HCT116 (cell line): ENCODE results near the gene RIN1. TPM values are rescaled to one million over a fixed set of nuclear protein-coding genes. Genes with fewer than 3 reads are reported as not detected.

Experiments
- ATAC-seq: fragments of 200-7000 bp; cut with Tn5 transposase; 2 replicates; pipeline ENCODE4 v1.9.1; 2020; ENCODE audit warnings: mild to moderate bottlenecking, moderate library complexity
- BruUV-seq: library from RNA; stranded (reverse); fragments of 400-500 nt; replicated peaks from 2 replicates; lab custom pipeline; 2021; lab: Mats Ljungman, UMichigan
- CTCF ChIA-PET: fragments of 300-600 bp; sonication (Branson Sonifier 250); formaldehyde crosslinking; loops from one replicate; lab custom pipeline; 2021; ENCODE audit warnings: antibody characterized with exemption; lab: Charles Lee
- POLR2A ChIA-PET: fragments of 300-600, 350-600 bp; sonication (Branson Sonifier 250); formaldehyde crosslinking; loops from one replicate; lab custom pipeline; 2021; ENCODE audit warnings: antibody characterized with exemption; lab: Charles Lee
- RAD21 ChIA-PET, 2 experiments: fragments of 300-600 bp; sonication (Branson Sonifier 250); formaldehyde crosslinking; loops; one replicate each; lab custom pipeline; 2023; ENCODE audit warnings: low total read pairs in 2 of 2; ENCODE audit not compliant: uncharacterized antibody in 2 of 2, unreplicated experiment in 2 of 2, low non-redundant PET in 1 of 2; lab: Charles Lee
- DNase-seq: peaks from one replicate; pipeline ENCODE4 v3.0.0-alpha.2; 2010; ENCODE audit warnings: low read depth, low spot score
- H2AFZ ChIP-seq: fragments of 200-600 bp; shearing (Covaris generic), sonication (generic); 2 replicates; pipeline ENCODE4 v1.6.1; 2017; ENCODE audit warnings: low read depth, mixed run types, mixed read lengths, antibody characterized with exemption, low read length; ENCODE audit not compliant: poor library complexity, severe bottlenecking
- H3K27ac ChIP-seq: 2 replicates; pipeline ENCODE4 v1.5.1; 2012; ENCODE audit warnings: low read depth, low read length
- H3K27me3 ChIP-seq: fragments of 200-600 bp; sonication (generic); 2 replicates; pipeline ENCODE4 v1.6.1; 2016; ENCODE audit warnings: mixed run types, low read length, mixed read lengths; ENCODE audit not compliant: insufficient read depth
- H3K36me3 ChIP-seq, 2 experiments: fragments of 200-500 bp in 1 of 2; fragments of 200-600 bp in 1 of 2; sonication (Bioruptor generic) in 1 of 2; sonication (generic) in 1 of 2; 2 replicates each; pipeline versions ENCODE4 v1.5.1 to v1.6.1; 2014 to 2016; ENCODE audit warnings: low read length in 2 of 2, inconsistent platforms in 1 of 2, mixed read lengths in 1 of 2, mixed run types in 1 of 2; ENCODE audit not compliant: insufficient read depth in 2 of 2, control insufficient read depth in 1 of 2
- H3K4me1 ChIP-seq, 2 experiments: fragments of 200-600 bp in 1 of 2; sonication (generic) in 1 of 2; 2 replicates each; pipeline versions ENCODE4 v1.5.1 to v1.6.1; 2012 to 2017; ENCODE audit warnings: low read length in 2 of 2, inconsistent platforms in 1 of 2, mild to moderate bottlenecking in 1 of 2, mixed read lengths in 1 of 2, mixed run types in 1 of 2, moderate library complexity in 1 of 2; ENCODE audit not compliant: insufficient read depth in 2 of 2, control insufficient read depth in 1 of 2
- H3K4me2 ChIP-seq: fragments of 200-600 bp; sonication (generic); 2 replicates; pipeline ENCODE4 v1.6.1; 2017; ENCODE audit warnings: mixed run types, low read length, mixed read lengths
- H3K4me3 ChIP-seq, 2 experiments: fragments of 200-600 bp in 1 of 2; sonication (generic) in 1 of 2; replicated peaks in 1 of 2; 2 replicates each; pipeline ENCODE4 v1.5.1; 2011 to 2016; ENCODE audit warnings: low read length in 2 of 2, control low read depth in 1 of 2, low read depth in 1 of 2, mild to moderate bottlenecking in 1 of 2, mixed read lengths in 1 of 2, mixed run types in 1 of 2
- H3K79me2 ChIP-seq: fragments of 200-600 bp; sonication (generic); 2 replicates; pipeline ENCODE4 v1.6.1; 2017; ENCODE audit warnings: mild to moderate bottlenecking, mixed run types, low read length, moderate library complexity, mixed read lengths; ENCODE audit not compliant: insufficient read depth
- H3K9ac ChIP-seq: fragments of 200-600 bp; sonication (generic); 2 replicates; pipeline ENCODE4 v1.6.1; 2016; ENCODE audit warnings: low read length, mixed read lengths
- H3K9me2 ChIP-seq: fragments of 200-600 bp; sonication (generic), shearing (Covaris generic); 2 replicates; pipeline ENCODE4 v1.6.1; 2017; ENCODE audit warnings: mixed run types, mild to moderate bottlenecking, moderate library complexity; ENCODE audit not compliant: insufficient read depth
- H3K9me3 ChIP-seq, 2 experiments: fragments of 200-500 bp in 1 of 2; fragments of 200-600 bp in 1 of 2; sonication (Bioruptor generic) in 1 of 2; sonication (generic) in 1 of 2; 2 replicates each; pipeline ENCODE4 v1.6.1; 2014 to 2017; ENCODE audit warnings: low read length in 2 of 2, mixed read lengths in 2 of 2, inconsistent platforms in 1 of 2, low read depth in 1 of 2, mild to moderate bottlenecking in 1 of 2, mixed run types in 1 of 2, moderate library complexity in 1 of 2; ENCODE audit not compliant: control insufficient read depth in 1 of 2, insufficient read depth in 1 of 2
- H4K20me1 ChIP-seq: fragments of 200-600 bp; sonication (generic), shearing (Covaris generic); 2 replicates; pipeline ENCODE4 v1.6.1; 2017; ENCODE audit warnings: mixed run types, mild to moderate bottlenecking, moderate library complexity; ENCODE audit not compliant: insufficient read depth
- EZH2 ChIP-seq: fragments of 200-600 bp; sonication (generic); IDR thresholded peaks from 2 replicates; pipeline ENCODE4 v1.6.1; 2017; ENCODE audit warnings: antibody characterized with exemption, mixed run types
- POLR2AphosphoS5 ChIP-seq: IDR thresholded peaks from 2 replicates; pipeline ENCODE4 v1.6.1; 2011; ENCODE audit warnings: mild to moderate bottlenecking, low read depth, low read length, moderate library complexity
- SIN3A ChIP-seq: IDR thresholded peaks from 2 replicates; pipeline ENCODE4 v1.6.1; 2012; ENCODE audit warnings: low read depth
- SRF ChIP-seq: IDR thresholded peaks from 2 replicates; pipeline ENCODE4 v1.6.1; 2012; ENCODE audit warnings: low read depth
- YY1 ChIP-seq: IDR thresholded peaks from 2 replicates; pipeline ENCODE4 v1.6.1; 2011; ENCODE audit warnings: low read length, low read depth, moderate library complexity, mild to moderate bottlenecking; ENCODE audit not compliant: insufficient replicate concordance; ENCODE audit errors: extremely low read depth
- ZFX ChIP-seq: fragments of 450-650 bp; IDR thresholded peaks from 2 replicates; pipeline ENCODE4 v1.6.1; 2017
- ZNF274 ChIP-seq: fragments of 200-500 bp; sonication (Bioruptor generic); IDR thresholded peaks from 2 replicates; pipeline ENCODE4 v1.6.1; 2014; ENCODE audit warnings: mild to moderate bottlenecking, low read depth, low read length, inconsistent platforms
- intact Hi-C: fragments of 100-400 bp; cut with micrococcal nuclease; formaldehyde crosslinking; loops from 2 replicates; pipeline ENCODE4 v1.10.0; 2022
- total RNA-seq: library from RNA; stranded (reverse); gene quantifications from one replicate; pipeline ENCODE4 v1.2.1, GENCODE V29; 2021; ENCODE audit not compliant: unreplicated experiment
- TF ChIP-seq, protein P1 (sequence below), 3 experiments: fragments of 200-600 bp in 1 of 3; sonication (generic) in 1 of 3; IDR thresholded peaks in 2 of 3; conservative IDR thresholded peaks in 1 of 3; 2 replicates each; pipeline ENCODE4 v1.5.1; 2012 to 2017; ENCODE audit warnings: low read depth in 2 of 3, low read length in 2 of 3, antibody characterized with exemption in 1 of 3, borderline replicate concordance in 1 of 3, control low read depth in 1 of 3, mild to moderate bottlenecking in 1 of 3, mixed read lengths in 1 of 3, mixed run types in 1 of 3, moderate library complexity in 1 of 3; ENCODE audit not compliant: insufficient read depth in 1 of 3
- TF ChIP-seq, protein P2 (sequence below): IDR thresholded peaks from 2 replicates; pipeline ENCODE4 v1.6.1; 2011; ENCODE audit warnings: mild to moderate bottlenecking, low read length, moderate library complexity; ENCODE audit not compliant: insufficient replicate concordance; ENCODE audit errors: extremely low read depth

Gene RIN1
- total RNA-seq, 1 experiment from 2014 or later, result 38.7 TPM

DNA sequence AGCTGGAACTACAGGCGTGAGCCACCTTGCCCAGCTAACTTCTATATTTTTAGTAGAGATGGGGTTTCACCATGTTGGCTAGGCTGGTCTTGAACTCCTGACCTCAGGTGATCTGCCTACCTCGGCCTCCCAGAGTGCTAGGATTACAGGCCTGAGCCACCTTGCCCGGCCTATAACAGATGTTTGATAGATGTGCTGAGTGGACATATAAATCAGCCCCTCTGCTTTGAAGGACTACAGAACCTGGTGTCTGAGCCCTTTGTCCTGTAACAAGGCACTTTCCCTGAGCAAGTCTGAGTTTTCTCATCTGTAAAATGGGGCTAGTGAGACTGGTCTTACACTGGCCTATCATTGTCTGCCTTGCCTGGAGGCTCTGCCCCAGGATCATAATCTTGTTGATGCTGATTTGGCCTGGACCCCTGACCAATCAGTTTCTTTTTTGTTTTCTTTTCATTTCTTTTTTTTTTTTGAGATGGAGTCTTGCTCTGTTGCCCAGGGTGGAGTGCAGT is 7.0 kb downstream of the RIN1 start:
- Histone ChIP-seq H4K20me1 (no peaks in the 10 kb centered on the region), H3K79me2 (no peaks in the 10 kb centered on the region), H3K9me3 (no peaks in the 10 kb centered on the region), H3K36me3 (peaks cover 2 to 13% of the 10 kb centered on the region in 2 experiments; a peak in 3 of 4 replicates), H3K4me1 (peaks cover 17 to 57% of the 10 kb centered on the region in 2 experiments), H3K9ac (no peak overlapping the region), H3K4me2 (peak overlapping the region; percentile 73; the same call in 1 of the 2 replicates), H3K9me2 (no peaks in the 10 kb centered on the region), H3K27me3 (no peaks in the 10 kb centered on the region), H3K4me3 (no peak overlapping the region), H2AFZ (no peak overlapping the region), H3K27ac (peak overlapping the region; percentile 41; the same call in 1 of the 2 replicates)
- RAD21 ChIA-PET, result interaction anchor here in 1 of 2 experiments (1.9 kb wide), 1 partner anchor 17 kb away, joined by 6 read pairs; no protein-coding TSS in a partner anchor
- ATAC-seq, result no peak
- no peak for DNase-seq
- intact Hi-C loops, result no loop called here
- POLR2A ChIA-PET, result interaction anchor here (1.0 kb wide), 1 partner anchor 17 kb away, joined by 3 read pairs; no protein-coding TSS in a partner anchor
- no TSS peak for BruUV-seq
- CTCF ChIA-PET, result interaction anchor here (0.7 to 3.7 kb wide), 2 partner anchors 17 to 64 kb away, joined by 3 to 42 read pairs; no protein-coding TSS in a partner anchor
- TF ChIP-seq ZFX (0 out of 2 replicates have a peak, but pooled peaks have one; percentile 11), SIN3A (no peak)

DNA sequence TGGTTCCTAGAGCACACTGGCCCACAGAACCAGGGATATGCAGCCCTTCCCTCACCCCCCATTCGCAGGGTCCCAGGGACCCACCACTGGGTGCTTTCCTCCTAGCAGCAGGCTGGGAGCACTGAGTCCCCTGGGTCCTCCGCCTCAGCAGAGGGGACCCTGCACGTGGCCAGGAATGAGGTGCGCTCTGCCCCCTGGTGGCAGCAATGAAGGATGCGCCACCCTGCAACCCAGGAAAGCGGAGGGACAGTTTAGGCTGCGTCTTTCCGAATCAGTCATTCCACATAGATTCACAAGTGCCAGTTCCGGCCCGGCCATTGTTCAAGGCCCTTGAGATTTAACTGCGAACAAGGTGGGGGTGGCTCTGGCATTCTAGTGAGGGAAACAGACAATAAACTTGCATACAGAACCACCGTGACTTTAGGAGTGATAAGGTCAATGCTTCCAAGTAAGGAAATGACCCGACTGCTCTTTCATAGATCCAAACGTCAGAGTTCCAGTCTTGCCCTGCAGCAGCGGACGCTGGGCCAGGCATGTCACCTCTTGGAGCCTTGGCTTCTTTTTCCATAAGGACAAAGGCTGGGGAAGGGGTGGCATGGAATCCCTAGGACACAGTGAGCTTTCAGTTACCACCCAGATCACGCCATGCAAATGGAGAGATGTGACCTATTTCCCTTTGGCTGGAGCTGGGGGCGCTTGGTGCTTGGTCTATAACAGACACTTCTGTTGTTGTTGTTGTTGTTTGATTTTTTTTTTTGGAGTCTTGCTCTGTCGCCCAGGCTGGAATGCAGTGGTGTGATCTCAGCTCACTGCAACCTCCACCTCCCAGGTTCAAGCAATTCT is 7.7 kb downstream of the RIN1 start:
- Histone ChIP-seq H4K20me1 (no peaks in the 10 kb centered on the region), H2AFZ (peak overlapping the region; percentile 42), H3K4me3 (peak overlapping the region in 1 of 2 experiments; percentile 21; a peak in 1 of 4 replicates), H3K9ac (peak overlapping the region; percentile 56), H3K79me2 (no peaks in the 10 kb centered on the region), H3K9me3 (no peaks in the 10 kb centered on the region), H3K27ac (peak overlapping the region; percentile 41), H3K9me2 (no peaks in the 10 kb centered on the region), H3K27me3 (no peaks in the 10 kb centered on the region)
- DNase-seq (peak; percentile 54), ATAC-seq (peak; percentile 86)
- RAD21 ChIA-PET, result interaction anchor here in 1 of 2 experiments (1.9 kb wide), 1 partner anchor 16 kb away, joined by 6 read pairs; no protein-coding TSS in a partner anchor
- no TSS peak for BruUV-seq
- TF ChIP-seq SRF (no peak), POLR2AphosphoS5 (peak; percentile 15; the same call in 1 of the 2 replicates), YY1 (peak; percentile 67), ZNF274 (no peak), EZH2 (no peak)
- TF ChIP-seq, protein P1, sequence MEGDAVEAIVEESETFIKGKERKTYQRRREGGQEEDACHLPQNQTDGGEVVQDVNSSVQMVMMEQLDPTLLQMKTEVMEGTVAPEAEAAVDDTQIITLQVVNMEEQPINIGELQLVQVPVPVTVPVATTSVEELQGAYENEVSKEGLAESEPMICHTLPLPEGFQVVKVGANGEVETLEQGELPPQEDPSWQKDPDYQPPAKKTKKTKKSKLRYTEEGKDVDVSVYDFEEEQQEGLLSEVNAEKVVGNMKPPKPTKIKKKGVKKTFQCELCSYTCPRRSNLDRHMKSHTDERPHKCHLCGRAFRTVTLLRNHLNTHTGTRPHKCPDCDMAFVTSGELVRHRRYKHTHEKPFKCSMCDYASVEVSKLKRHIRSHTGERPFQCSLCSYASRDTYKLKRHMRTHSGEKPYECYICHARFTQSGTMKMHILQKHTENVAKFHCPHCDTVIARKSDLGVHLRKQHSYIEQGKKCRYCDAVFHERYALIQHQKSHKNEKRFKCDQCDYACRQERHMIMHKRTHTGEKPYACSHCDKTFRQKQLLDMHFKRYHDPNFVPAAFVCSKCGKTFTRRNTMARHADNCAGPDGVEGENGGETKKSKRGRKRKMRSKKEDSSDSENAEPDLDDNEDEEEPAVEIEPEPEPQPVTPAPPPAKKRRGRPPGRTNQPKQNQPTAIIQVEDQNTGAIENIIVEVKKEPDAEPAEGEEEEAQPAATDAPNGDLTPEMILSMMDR (IDR thresholded peaks at IDR 0.05 in 2 of 3, conservative IDR thresholded peaks at IDR 0.05 in 1 of 3; ENCODE audit: borderline replicate concordance in 1 of 3, insufficient read depth in 1 of 3, low read depth in 2 of 3, low read length in 2 of 3), result peak in 2 of 3 experiments; percentile 92 to 97; a peak in 4 of 6 replicates
- TF ChIP-seq, protein P2, sequence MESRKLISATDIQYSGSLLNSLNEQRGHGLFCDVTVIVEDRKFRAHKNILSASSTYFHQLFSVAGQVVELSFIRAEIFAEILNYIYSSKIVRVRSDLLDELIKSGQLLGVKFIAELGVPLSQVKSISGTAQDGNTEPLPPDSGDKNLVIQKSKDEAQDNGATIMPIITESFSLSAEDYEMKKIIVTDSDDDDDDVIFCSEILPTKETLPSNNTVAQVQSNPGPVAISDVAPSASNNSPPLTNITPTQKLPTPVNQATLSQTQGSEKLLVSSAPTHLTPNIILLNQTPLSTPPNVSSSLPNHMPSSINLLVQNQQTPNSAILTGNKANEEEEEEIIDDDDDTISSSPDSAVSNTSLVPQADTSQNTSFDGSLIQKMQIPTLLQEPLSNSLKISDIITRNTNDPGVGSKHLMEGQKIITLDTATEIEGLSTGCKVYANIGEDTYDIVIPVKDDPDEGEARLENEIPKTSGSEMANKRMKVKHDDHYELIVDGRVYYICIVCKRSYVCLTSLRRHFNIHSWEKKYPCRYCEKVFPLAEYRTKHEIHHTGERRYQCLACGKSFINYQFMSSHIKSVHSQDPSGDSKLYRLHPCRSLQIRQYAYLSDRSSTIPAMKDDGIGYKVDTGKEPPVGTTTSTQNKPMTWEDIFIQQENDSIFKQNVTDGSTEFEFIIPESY, result no peak
- TF ChIP-seq, all 23 proteins: peak for 3
- H3K36me3 ChIP-seq, result peaks cover 0 to 13% of the 10 kb centered on the region in 2 experiments; a peak in 1 of 4 replicates
- peaks cover 17 to 57% of the 10 kb centered on the region in 2 experiments for H3K4me1 ChIP-seq
- CTCF ChIA-PET, result interaction anchor here (3.7 kb wide), 1 partner anchor 16 kb away, joined by 42 read pairs; no protein-coding TSS in a partner anchor
- H3K4me2 ChIP-seq, result peak overlapping the region; percentile 73
- POLR2A ChIA-PET, result interaction anchor here (1.0 kb wide), 1 partner anchor 16 kb away, joined by 3 read pairs; no protein-coding TSS in a partner anchor
- intact Hi-C loops, result loop anchor here (1.0 kb wide), 1 partner anchor 16 kb away; no protein-coding TSS in a partner anchor
